Mesothelial cell of epicardium (in vitro differentiated cells): ENCODE results near the gene FAM135A. TPM values are rescaled to one million over a fixed set of nuclear protein-coding genes. Genes with fewer than 3 reads are reported as not detected.

ENCODE experiments used
- DNase-seq, 2 experiments: peaks; one replicate each; pipeline ENCODE4 v3.0.0; 2021; ENCODE audit warnings: low spot score in 2 of 2; ENCODE audit not compliant: unreplicated experiment in 2 of 2
- H3K27ac Mint-ChIP-seq: 2 replicates; pipeline ENCODE4 v1.8.0; 2021; ENCODE audit warnings: mixed read lengths
- H3K27me3 Mint-ChIP-seq: 2 replicates; pipeline ENCODE4 v1.8.0; 2021; ENCODE audit warnings: low read depth, mixed read lengths
- H3K36me3 Mint-ChIP-seq: 2 replicates; pipeline ENCODE4 v1.8.0; 2021; ENCODE audit warnings: mixed read lengths
- H3K4me1 Mint-ChIP-seq: 2 replicates; pipeline ENCODE4 v1.8.0; 2021; ENCODE audit warnings: mixed read lengths
- H3K4me3 Mint-ChIP-seq: 2 replicates; pipeline ENCODE4 v1.8.0; 2021; ENCODE audit warnings: mild to moderate bottlenecking, moderate library complexity, mixed read lengths
- H3K9me3 Mint-ChIP-seq: 2 replicates; pipeline ENCODE4 v1.8.0; 2021; ENCODE audit warnings: mixed read lengths
- CTCF ChIP-seq: fragments of 200-600 bp; sonication (generic); IDR thresholded peaks from one replicate; pipeline ENCODE4 v1.5.0; 2021; ENCODE audit warnings: antibody characterized with exemption; ENCODE audit not compliant: unreplicated experiment
- total RNA-seq: library from RNA; stranded (reverse); gene quantifications from 3 replicates; pipeline ENCODE4 v1.2.1, GENCODE V29; 2021

The FAM135A gene
- total RNA-seq, 1 donor from 2014 or later: 24.8 TPM

GRCh38 chr6:70586114-70586513 is 172.8 kb downstream of the FAM135A start:
- H3K4me3 Mint-ChIP-seq: no peak overlapping the region
- no peak overlapping the region for H3K27ac Mint-ChIP-seq
- peaks cover 43% of the 10 kb centered on the region for H3K36me3 Mint-ChIP-seq
- no peaks in the 10 kb centered on the region for H3K4me1 Mint-ChIP-seq
- DNase-seq: no peak
- no peak for TF ChIP-seq CTCF
- no peaks in the 10 kb centered on the region for H3K27me3 Mint-ChIP-seq
- no peaks in the 10 kb centered on the region for H3K9me3 Mint-ChIP-seq

- TF ChIP-seq CTCF: no peak
- peaks cover 6% of the 10 kb centered on the region for H3K9me3 Mint-ChIP-seq
- no peaks in the 10 kb centered on the region for H3K27me3 Mint-ChIP-seq
- DNase-seq: no peak
- peaks cover 6% of the 10 kb centered on the region for H3K4me1 Mint-ChIP-seq
- peaks cover 34% of the 10 kb centered on the region for H3K36me3 Mint-ChIP-seq
- no peak overlapping the region for H3K27ac Mint-ChIP-seq
- no peak overlapping the region for H3K4me3 Mint-ChIP-seq
Observed at GRCh38 chr6:70590400-70590799, 177.1 kb downstream of the FAM135A start.

GRCh38 chr6:70592391-70593117 is 179.2 kb downstream of the FAM135A start:
- H3K4me3 Mint-ChIP-seq: no peak overlapping the region
- no peaks in the 10 kb centered on the region for H3K27me3 Mint-ChIP-seq
- no peak for DNase-seq
- H3K27ac Mint-ChIP-seq: peak overlapping the region; percentile 5
- TF ChIP-seq CTCF: no peak
- peaks cover 26% of the 10 kb centered on the region for H3K36me3 Mint-ChIP-seq
- peaks cover 6% of the 10 kb centered on the region for H3K9me3 Mint-ChIP-seq
- peaks cover 6% of the 10 kb centered on the region for H3K4me1 Mint-ChIP-seq

GRCh38 chr6:70593118-70593486 is 179.8 kb downstream of the FAM135A start:
- no peaks in the 10 kb centered on the region for H3K27me3 Mint-ChIP-seq
- no peak for DNase-seq
- peaks cover 6% of the 10 kb centered on the region for H3K4me1 Mint-ChIP-seq
- H3K27ac Mint-ChIP-seq: no peak overlapping the region
- H3K9me3 Mint-ChIP-seq: peaks cover 6% of the 10 kb centered on the region
- H3K36me3 Mint-ChIP-seq: peaks cover 26% of the 10 kb centered on the region
- no peak for TF ChIP-seq CTCF
- no peak overlapping the region for H3K4me3 Mint-ChIP-seq

- no peak for TF ChIP-seq CTCF
- no peaks in the 10 kb centered on the region for H3K27me3 Mint-ChIP-seq
- peaks cover 5% of the 10 kb centered on the region for H3K36me3 Mint-ChIP-seq
- H3K9me3 Mint-ChIP-seq: peaks cover 11% of the 10 kb centered on the region
- H3K4me1 Mint-ChIP-seq: no peaks in the 10 kb centered on the region
- H3K4me3 Mint-ChIP-seq: no peak overlapping the region
- no peak for DNase-seq
- no peak overlapping the region for H3K27ac Mint-ChIP-seq
Observed at GRCh38 chr6:70599187-70599586, 185.9 kb downstream of the FAM135A start.
